Right cardiac atrium (tissue), 5 donors: Measurements from ENCODE around the gene PIK3CB. TPM values are rescaled to one million over a fixed set of nuclear protein-coding genes. Genes with fewer than 3 reads are reported as not detected.

Source experiments
- ATAC-seq, 2 donors: fragments of 200-7000 bp; cut with Tn5 transposase; one replicate each; pipeline versions ENCODE4 v1.8.0 to v1.9.1; 2020; ENCODE audit warnings: moderate library complexity in 2 of 2, mild to moderate bottlenecking in 1 of 2
- DNase-seq, 3 donors: peaks; one replicate each; pipeline ENCODE4 v3.0.0-alpha.2; 2020
- H3K27ac ChIP-seq: one replicate; pipeline ENCODE4 v1.5.1; 2013; ENCODE audit warnings: mild to moderate bottlenecking, low read length, control low read depth, moderate library complexity
- H3K27me3 ChIP-seq: one replicate; pipeline ENCODE4 v1.6.1; 2013; ENCODE audit not compliant: control insufficient read depth, insufficient read depth
- H3K4me1 ChIP-seq: one replicate; pipeline ENCODE4 v1.6.1; 2013; ENCODE audit warnings: low read length; ENCODE audit not compliant: control insufficient read depth, insufficient read depth
- H3K4me3 ChIP-seq: one replicate; pipeline ENCODE4 v1.5.1; 2013; ENCODE audit warnings: low read length, control low read depth
- H3K9me3 ChIP-seq: one replicate; pipeline ENCODE4 v1.6.1; 2013; ENCODE audit warnings: low read length; ENCODE audit not compliant: control insufficient read depth
- WGBS: extraction: QIAGEN DNeasy Blood & Tissue Kit; methylation state at CpG from one replicate; pipeline ENCODE4 v1.1.7; 2013; 5-methylcytosine and 5-hydroxymethylcytosine counted together
- intact Hi-C, 4 donors: fragments of 100-400 bp; cut with DNase I; formaldehyde crosslinking; loops; one replicate each; pipeline versions ENCODE4 v1.11.0 to v1.14.0; 2022 to 2023
- polyA plus RNA-seq: library from polyadenylated mRNA; stranded (reverse); fragments of 200-250 nt; gene quantifications from one replicate; pipeline ENCODE4 v1.2.3, GENCODE V29; 2013
- total RNA-seq, 4 donors: library from RNA; stranded (reverse); fragmentation: NEBNext Ultra II Directional; extraction: Animal tissue kit (Norgen Biotek cat#: 25700); gene quantifications; one replicate each; pipeline ENCODE4 v1.2.1, GENCODE V29; 2021
- donor health status: healthy with polysubstance abuse.
- donor health status: DM: no; HTN: yes; CAD: no.
- donor health status: DM: no; HTN: no; CAD: no.
- donor health status: DM: no; HTN: yes; CAD: no; lungs with severe emphysema.
- donor health status: DM: yes; HTN: yes; CAD: no.

The PIK3CB gene
- total and polyA plus RNA-seq, 5 donors: 12.6 to 33.2 (median 31.9) TPM

DNA sequence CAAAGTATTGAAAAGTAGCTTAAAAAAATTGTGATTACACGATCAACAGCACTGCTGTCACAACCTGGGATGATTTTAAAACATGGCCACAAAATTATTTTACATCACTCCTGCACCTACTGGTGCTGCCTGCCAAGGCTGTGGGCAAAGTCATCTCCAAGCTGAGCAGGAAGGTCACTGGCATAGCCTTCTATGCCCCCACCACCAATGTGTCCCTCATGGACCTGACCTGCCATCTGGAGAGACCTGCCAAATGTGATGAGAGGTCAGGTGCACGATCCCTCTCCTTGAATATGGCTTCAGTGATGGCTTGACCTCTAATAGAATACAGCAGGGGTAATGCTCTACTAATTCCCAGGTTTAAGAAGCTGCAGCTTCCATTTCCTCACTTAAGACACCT, 57.8 kb downstream of the PIK3CB start:
- intact Hi-C loops: no loop called here
- ATAC-seq (no peak), DNase-seq (no peak)
- Histone ChIP-seq H3K27me3 (no peaks in the 10 kb centered on the region), H3K27ac (no peak overlapping the region), H3K4me3 (no peak overlapping the region), H3K9me3 (no peaks in the 10 kb centered on the region), H3K4me1 (peaks cover 5% of the 10 kb centered on the region)
- WGBS: 92% methylated on average over 2 of the region's 2 CpGs

DNA sequence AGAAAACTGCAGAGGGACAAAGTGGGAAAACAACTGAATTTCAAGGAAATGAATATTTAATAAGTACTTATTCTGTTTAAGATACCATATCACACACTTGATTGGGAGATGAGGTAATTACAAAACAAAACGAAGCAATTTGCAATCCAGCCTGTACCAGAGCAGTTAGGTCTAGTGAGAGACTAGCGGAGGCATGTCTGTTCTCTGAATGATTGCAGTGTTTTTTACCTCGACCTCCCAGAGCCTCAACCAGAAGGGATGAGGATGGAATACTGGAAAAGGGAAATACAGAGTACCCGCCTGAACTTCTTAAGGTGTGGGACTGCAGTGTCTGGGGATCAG, 59.5 kb downstream of the PIK3CB start:
- Histone ChIP-seq H3K4me3 (no peak overlapping the region), H3K27ac (peak overlapping the region; percentile 83), H3K4me1 (peaks cover 5% of the 10 kb centered on the region), H3K27me3 (no peaks in the 10 kb centered on the region), H3K9me3 (no peaks in the 10 kb centered on the region)
- 40% methylated on average over 4 of the region's 4 CpGs for WGBS
- no peak for DNase-seq
- ATAC-seq: peak; percentile 12 to 42
- intact Hi-C loops: no loop called here

- H3K27ac ChIP-seq: peak overlapping the region; percentile 59
- peaks cover 5% of the 10 kb centered on the region for H3K4me1 ChIP-seq
- H3K9me3 ChIP-seq: no peaks in the 10 kb centered on the region
- H3K4me3 ChIP-seq: no peak overlapping the region
- DNase-seq: peak in 1 of 3 donors; percentile 35
- intact Hi-C loops: no loop called here
- H3K27me3 ChIP-seq: no peaks in the 10 kb centered on the region
- peak; percentile 89 to 96 for ATAC-seq
Observed at GRCh38 chr3:138774529-138775253, 60.0 kb downstream of the PIK3CB start.

GRCh38 chr3:138771585-138771984, 63.1 kb downstream of the PIK3CB start:
- H3K27me3 ChIP-seq: no peaks in the 10 kb centered on the region
- ATAC-seq: no peak
- intact Hi-C loops: no loop called here
- WGBS: 96% methylated on average over 2 of the region's 2 CpGs
- DNase-seq: no peak
- H3K4me3 ChIP-seq: no peak overlapping the region
- H3K4me1 ChIP-seq: peaks cover 5% of the 10 kb centered on the region
- no peaks in the 10 kb centered on the region for H3K9me3 ChIP-seq
- no peak overlapping the region for H3K27ac ChIP-seq

- intact Hi-C loops: no loop called here
- H3K4me3 ChIP-seq: no peak overlapping the region
- no peaks in the 10 kb centered on the region for H3K4me1 ChIP-seq
- H3K9me3 ChIP-seq: no peaks in the 10 kb centered on the region
- H3K27ac ChIP-seq: no peak overlapping the region
- no peak for DNase-seq
- no peaks in the 10 kb centered on the region for H3K27me3 ChIP-seq
- no peak for ATAC-seq
Observed at GRCh38 chr3:138769616-138770015, 65.1 kb downstream of the PIK3CB start.

- Histone ChIP-seq H3K4me3 (no peak overlapping the region), H3K27me3 (no peaks in the 10 kb centered on the region), H3K4me1 (no peaks in the 10 kb centered on the region), H3K9me3 (no peaks in the 10 kb centered on the region), H3K27ac (no peak overlapping the region)
- WGBS: 96% methylated on average over 5 of the region's 5 CpGs
- DNase-seq (no peak), ATAC-seq (peak in 1 of 2 donors; percentile 14)
- intact Hi-C loops: no loop called here
Observed at GRCh38 chr3:138768946-138769345, 65.8 kb downstream of the PIK3CB start.

GRCh38 chr3:138768125-138768524, 66.6 kb downstream of the PIK3CB start:
- H3K4me1 ChIP-seq: no peaks in the 10 kb centered on the region
- no peak overlapping the region for H3K27ac ChIP-seq
- H3K27me3 ChIP-seq: no peaks in the 10 kb centered on the region
- ATAC-seq (no peak), DNase-seq (no peak)
- intact Hi-C loops: no loop called here
- H3K9me3 ChIP-seq: no peaks in the 10 kb centered on the region
- 100% methylated on average over 1 of the region's 1 CpG for WGBS
- H3K4me3 ChIP-seq: no peak overlapping the region

GRCh38 chr3:138767498-138768104, 67.1 kb downstream of the PIK3CB start:
- Histone ChIP-seq H3K27ac (no peak overlapping the region), H3K27me3 (no peaks in the 10 kb centered on the region), H3K9me3 (no peaks in the 10 kb centered on the region), H3K4me3 (no peak overlapping the region), H3K4me1 (no peaks in the 10 kb centered on the region)
- WGBS: 91% methylated on average over 11 of the region's 11 CpGs
- ATAC-seq (peak in 1 of 2 donors; percentile 72), DNase-seq (no peak)
- intact Hi-C loops: no loop called here

DNA sequence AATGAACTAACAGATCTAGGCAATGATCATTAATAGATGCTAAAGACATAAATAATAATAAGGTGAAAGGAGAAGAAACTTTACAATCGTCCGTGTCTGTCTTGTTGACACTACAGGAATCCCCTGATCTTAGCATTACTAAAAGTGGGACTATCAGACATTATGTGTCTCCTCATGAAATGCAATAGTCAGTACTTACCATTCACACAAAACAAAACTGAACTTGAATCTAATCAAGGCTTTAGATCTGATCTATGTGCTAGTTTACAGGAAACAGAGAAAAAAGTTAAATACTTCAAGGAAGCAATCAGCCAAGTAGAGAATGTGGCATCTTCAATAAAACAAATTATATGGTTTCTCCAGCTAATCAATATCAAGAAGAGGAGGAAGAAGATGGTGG, 73.7 kb downstream of the PIK3CB start:
- H3K27me3 ChIP-seq: no peaks in the 10 kb centered on the region
- ATAC-seq: no peak
- 93% methylated on average over 2 of the region's 2 CpGs for WGBS
- H3K4me3 ChIP-seq: no peak overlapping the region
- intact Hi-C loops: no loop called here
- no peak for DNase-seq
- no peak overlapping the region for H3K27ac ChIP-seq
- H3K4me1 ChIP-seq: no peaks in the 10 kb centered on the region
- no peaks in the 10 kb centered on the region for H3K9me3 ChIP-seq

DNA sequence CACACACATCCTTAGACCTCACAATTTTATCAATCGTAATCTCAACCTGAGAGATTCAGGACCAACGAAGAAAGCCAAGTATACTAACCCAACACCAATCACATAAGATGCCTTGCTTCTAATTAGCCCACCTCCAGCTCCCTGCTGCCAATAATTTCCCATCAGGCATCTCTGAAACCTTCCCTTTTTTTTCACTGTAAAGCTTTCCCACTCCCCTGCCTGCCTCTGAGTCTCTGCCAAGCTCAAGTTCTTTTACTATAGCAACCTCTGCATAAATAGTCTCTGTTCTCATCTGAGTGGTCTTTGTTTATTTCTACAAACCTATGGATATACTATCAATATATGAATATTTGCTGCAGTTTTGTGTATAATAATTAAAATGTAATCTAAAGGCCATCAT, 86.5 kb downstream of the PIK3CB start:
- no peak for DNase-seq
- Histone ChIP-seq H3K4me3 (no peak overlapping the region), H3K27me3 (no peaks in the 10 kb centered on the region), H3K9me3 (no peaks in the 10 kb centered on the region), H3K27ac (no peak overlapping the region), H3K4me1 (no peaks in the 10 kb centered on the region)
- WGBS: 74% methylated on average over 2 of the region's 2 CpGs
- intact Hi-C loops: no loop called here
- ATAC-seq: no peak

DNA sequence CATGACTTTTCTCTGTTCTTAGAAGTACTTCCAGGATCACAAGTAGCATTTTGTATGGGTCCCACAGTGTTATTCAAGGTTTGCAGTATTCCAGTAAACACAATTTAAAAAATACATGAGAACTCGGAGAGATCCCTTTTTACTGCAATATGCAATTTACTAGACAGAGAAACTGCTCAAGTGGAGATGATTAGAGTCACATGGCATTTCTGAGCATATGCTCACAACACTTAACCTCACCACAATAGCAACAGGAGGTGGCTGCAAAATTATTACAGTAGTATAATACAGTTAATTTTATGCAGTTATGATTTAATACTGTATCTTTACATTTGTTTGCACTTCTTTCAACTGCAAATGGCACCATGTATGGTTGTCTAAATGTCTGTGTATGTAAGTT, 87.5 kb downstream of the PIK3CB start:
- no peak overlapping the region for H3K4me3 ChIP-seq
- no peaks in the 10 kb centered on the region for H3K9me3 ChIP-seq
- ATAC-seq (no peak), DNase-seq (no peak)
- H3K4me1 ChIP-seq: no peaks in the 10 kb centered on the region
- H3K27me3 ChIP-seq: no peaks in the 10 kb centered on the region
- 66% methylated on average over 1 of the region's 1 CpG for WGBS
- intact Hi-C loops: no loop called here
- H3K27ac ChIP-seq: no peak overlapping the region

GRCh38 chr3:138740072-138740471, 94.7 kb downstream of the PIK3CB start:
- H3K4me1 ChIP-seq: no peaks in the 10 kb centered on the region
- H3K27me3 ChIP-seq: no peaks in the 10 kb centered on the region
- DNase-seq (no peak), ATAC-seq (no peak)
- intact Hi-C loops: no loop called here
- no peak overlapping the region for H3K27ac ChIP-seq
- WGBS: 94% methylated on average over 5 of the region's 5 CpGs
- no peak overlapping the region for H3K4me3 ChIP-seq
- no peaks in the 10 kb centered on the region for H3K9me3 ChIP-seq
